Measurements from ENCODE around the gene CAMSAP1. TPM values are rescaled to one million over a fixed set of nuclear protein-coding genes. Genes with fewer than 3 reads are reported as not detected.

The CAMSAP1 gene
- total and polyA plus RNA-seq, 9 of the 15 experiments (the other 6 are each of a cell fraction or from before 2014, with no cell fraction given) = 1.5 to 28.8 (median 14.3) TPM

DNA sequence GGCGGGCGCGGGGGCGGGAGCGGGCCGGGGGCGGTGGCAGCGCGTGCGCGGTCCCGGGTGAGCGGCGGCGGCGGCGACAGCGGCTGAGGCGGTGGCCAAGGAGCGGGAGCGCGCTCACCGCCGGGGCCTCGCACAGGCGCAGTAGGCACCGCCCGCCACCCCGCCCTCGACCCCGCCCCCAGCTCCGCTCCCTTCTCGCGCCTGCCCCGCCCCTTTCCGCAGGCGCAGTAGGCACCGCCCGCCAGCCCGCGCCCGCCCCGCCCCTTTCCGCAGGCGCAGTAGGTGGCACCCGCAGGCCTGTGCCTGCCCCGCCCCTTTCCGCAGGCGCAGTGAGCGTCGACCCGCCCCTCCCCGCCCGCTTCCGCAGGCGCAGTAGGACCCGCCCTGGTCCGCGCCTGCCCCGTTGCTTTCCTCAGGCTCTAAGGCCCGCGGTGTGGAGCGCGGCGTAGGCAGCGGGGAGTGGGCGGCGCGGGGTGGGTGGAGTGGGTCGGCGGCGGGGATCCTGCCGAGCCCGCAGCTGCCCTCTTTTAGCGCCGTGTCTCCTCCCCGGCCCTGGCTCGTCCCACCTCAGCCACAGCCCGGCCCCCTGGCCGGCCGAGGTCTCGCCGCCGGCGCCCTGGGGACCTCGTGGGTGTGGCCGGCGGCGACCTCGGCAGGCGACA, at the start of gene CAMSAP1 (continued):
- TF ChIP-seq, protein P1, sequence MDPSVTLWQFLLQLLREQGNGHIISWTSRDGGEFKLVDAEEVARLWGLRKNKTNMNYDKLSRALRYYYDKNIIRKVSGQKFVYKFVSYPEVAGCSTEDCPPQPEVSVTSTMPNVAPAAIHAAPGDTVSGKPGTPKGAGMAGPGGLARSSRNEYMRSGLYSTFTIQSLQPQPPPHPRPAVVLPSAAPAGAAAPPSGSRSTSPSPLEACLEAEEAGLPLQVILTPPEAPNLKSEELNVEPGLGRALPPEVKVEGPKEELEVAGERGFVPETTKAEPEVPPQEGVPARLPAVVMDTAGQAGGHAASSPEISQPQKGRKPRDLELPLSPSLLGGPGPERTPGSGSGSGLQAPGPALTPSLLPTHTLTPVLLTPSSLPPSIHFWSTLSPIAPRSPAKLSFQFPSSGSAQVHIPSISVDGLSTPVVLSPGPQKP (CRISPR knock-in tag; IDR thresholded peaks at IDR 0.05) = no peak
- TF ChIP-seq COPS2 (conservative IDR thresholded peaks at IDR 0.05) (no peak), SMARCE1 (IDR thresholded peaks at IDR 0.05) (no peak), NCOA2 (IDR thresholded peaks at IDR 0.05; ENCODE audit: partially characterized antibody in 2 of 2) (no peak), ZNF408 (CRISPR knock-in tag; IDR thresholded peaks at IDR 0.05; ENCODE audit: low read depth) (no peak), ZKSCAN8 (CRISPR knock-in tag; IDR thresholded peaks at IDR 0.05) (no peak), ZC3H8 (IDR thresholded peaks at IDR 0.05) (no peak), ZNF253 (CRISPR knock-in tag; conservative IDR thresholded peaks at IDR 0.05) (no peak), ZNF696 (CRISPR knock-in tag; conservative IDR thresholded peaks at IDR 0.05) (no peak), POLR2A (conservative IDR thresholded peaks at IDR 0.05) (peak; percentile 71), CBX3 (IDR thresholded peaks at IDR 0.05; ENCODE audit: borderline replicate concordance in 1 of 2, low read length in 2 of 2) (no peak), TFAM (CRISPR knock-in tag; conservative IDR thresholded peaks at IDR 0.05) (no peak), ZNF699 (CRISPR knock-in tag; IDR thresholded peaks at IDR 0.05; ENCODE audit: insufficient replicate concordance) (no peak), ZNF24 (IDR thresholded peaks at IDR 0.05) (no peak), TBL1XR1 (IDR thresholded peaks at IDR 0.05; ENCODE audit: low read length in 2 of 2) (no peak)
- TF ChIP-seq, protein P2, sequence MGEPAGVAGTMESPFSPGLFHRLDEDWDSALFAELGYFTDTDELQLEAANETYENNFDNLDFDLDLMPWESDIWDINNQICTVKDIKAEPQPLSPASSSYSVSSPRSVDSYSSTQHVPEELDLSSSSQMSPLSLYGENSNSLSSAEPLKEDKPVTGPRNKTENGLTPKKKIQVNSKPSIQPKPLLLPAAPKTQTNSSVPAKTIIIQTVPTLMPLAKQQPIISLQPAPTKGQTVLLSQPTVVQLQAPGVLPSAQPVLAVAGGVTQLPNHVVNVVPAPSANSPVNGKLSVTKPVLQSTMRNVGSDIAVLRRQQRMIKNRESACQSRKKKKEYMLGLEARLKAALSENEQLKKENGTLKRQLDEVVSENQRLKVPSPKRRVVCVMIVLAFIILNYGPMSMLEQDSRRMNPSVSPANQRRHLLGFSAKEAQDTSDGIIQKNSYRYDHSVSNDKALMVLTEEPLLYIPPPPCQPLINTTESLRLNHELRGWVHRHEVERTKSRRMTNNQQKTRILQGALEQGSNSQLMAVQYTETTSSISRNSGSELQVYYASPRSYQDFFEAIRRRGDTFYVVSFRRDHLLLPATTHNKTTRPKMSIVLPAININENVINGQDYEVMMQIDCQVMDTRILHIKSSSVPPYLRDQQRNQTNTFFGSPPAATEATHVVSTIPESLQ (CRISPR knock-in tag; IDR thresholded peaks at IDR 0.05) = no peak
- TF ChIP-seq, protein P3, sequence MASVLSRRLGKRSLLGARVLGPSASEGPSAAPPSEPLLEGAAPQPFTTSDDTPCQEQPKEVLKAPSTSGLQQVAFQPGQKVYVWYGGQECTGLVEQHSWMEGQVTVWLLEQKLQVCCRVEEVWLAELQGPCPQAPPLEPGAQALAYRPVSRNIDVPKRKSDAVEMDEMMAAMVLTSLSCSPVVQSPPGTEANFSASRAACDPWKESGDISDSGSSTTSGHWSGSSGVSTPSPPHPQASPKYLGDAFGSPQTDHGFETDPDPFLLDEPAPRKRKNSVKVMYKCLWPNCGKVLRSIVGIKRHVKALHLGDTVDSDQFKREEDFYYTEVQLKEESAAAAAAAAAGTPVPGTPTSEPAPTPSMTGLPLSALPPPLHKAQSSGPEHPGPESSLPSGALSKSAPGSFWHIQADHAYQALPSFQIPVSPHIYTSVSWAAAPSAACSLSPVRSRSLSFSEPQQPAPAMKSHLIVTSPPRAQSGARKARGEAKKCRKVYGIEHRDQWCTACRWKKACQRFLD (CRISPR knock-in tag; IDR thresholded peaks at IDR 0.05) = no peak
- TF ChIP-seq, protein P4, sequence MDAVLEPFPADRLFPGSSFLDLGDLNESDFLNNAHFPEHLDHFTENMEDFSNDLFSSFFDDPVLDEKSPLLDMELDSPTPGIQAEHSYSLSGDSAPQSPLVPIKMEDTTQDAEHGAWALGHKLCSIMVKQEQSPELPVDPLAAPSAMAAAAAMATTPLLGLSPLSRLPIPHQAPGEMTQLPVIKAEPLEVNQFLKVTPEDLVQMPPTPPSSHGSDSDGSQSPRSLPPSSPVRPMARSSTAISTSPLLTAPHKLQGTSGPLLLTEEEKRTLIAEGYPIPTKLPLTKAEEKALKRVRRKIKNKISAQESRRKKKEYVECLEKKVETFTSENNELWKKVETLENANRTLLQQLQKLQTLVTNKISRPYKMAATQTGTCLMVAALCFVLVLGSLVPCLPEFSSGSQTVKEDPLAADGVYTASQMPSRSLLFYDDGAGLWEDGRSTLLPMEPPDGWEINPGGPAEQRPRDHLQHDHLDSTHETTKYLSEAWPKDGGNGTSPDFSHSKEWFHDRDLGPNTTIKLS (IDR thresholded peaks at IDR 0.05; ENCODE audit: borderline replicate concordance, low read depth) = no peak
- TF ChIP-seq, protein P5, sequence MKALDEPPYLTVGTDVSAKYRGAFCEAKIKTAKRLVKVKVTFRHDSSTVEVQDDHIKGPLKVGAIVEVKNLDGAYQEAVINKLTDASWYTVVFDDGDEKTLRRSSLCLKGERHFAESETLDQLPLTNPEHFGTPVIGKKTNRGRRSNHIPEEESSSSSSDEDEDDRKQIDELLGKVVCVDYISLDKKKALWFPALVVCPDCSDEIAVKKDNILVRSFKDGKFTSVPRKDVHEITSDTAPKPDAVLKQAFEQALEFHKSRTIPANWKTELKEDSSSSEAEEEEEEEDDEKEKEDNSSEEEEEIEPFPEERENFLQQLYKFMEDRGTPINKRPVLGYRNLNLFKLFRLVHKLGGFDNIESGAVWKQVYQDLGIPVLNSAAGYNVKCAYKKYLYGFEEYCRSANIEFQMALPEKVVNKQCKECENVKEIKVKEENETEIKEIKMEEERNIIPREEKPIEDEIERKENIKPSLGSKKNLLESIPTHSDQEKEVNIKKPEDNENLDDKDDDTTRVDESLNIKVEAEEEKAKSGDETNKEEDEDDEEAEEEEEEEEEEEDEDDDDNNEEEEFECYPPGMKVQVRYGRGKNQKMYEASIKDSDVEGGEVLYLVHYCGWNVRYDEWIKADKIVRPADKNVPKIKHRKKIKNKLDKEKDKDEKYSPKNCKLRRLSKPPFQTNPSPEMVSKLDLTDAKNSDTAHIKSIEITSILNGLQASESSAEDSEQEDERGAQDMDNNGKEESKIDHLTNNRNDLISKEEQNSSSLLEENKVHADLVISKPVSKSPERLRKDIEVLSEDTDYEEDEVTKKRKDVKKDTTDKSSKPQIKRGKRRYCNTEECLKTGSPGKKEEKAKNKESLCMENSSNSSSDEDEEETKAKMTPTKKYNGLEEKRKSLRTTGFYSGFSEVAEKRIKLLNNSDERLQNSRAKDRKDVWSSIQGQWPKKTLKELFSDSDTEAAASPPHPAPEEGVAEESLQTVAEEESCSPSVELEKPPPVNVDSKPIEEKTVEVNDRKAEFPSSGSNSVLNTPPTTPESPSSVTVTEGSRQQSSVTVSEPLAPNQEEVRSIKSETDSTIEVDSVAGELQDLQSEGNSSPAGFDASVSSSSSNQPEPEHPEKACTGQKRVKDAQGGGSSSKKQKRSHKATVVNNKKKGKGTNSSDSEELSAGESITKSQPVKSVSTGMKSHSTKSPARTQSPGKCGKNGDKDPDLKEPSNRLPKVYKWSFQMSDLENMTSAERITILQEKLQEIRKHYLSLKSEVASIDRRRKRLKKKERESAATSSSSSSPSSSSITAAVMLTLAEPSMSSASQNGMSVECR (CRISPR knock-in tag; IDR thresholded peaks at IDR 0.05) = peak; percentile 74
